Endothelial cell of umbilical vein (primary cell): ENCODE results near the gene PAN3. TPM values are rescaled to one million over a fixed set of nuclear protein-coding genes. Genes with fewer than 3 reads are reported as not detected.

ENCODE experiments used
- BruUV-seq: library from RNA; stranded (reverse); fragments of 400-500 nt; replicated peaks from 2 replicates; lab custom pipeline; 2021; lab: Mats Ljungman, UMichigan
- CTCF ChIA-PET: fragments of 300-600, 350-600 bp; sonication (Branson Sonifier 250); formaldehyde crosslinking; loops from one replicate; lab custom pipeline; 2021; ENCODE audit warnings: antibody characterized with exemption, inconsistent platforms; lab: Charles Lee
- POLR2A ChIA-PET: fragments of 300-600, 350-600 bp; sonication (Branson Sonifier 250); formaldehyde crosslinking; loops from one replicate; lab custom pipeline; 2021; ENCODE audit warnings: antibody characterized with exemption, inconsistent platforms; lab: Charles Lee
- DNase-seq: peaks from one replicate; pipeline ENCODE4 v3.0.0-alpha.2; 2011; ENCODE audit warnings: low read depth, low spot score
- FAIRE-seq: peaks from 2 replicates; lab custom pipeline; 2011; peaks lifted over from hg19 to GRCh38; lab: Jason Lieb, UNC
- H2AFZ ChIP-seq: 2 replicates; pipeline ENCODE4 v1.6.0; 2012; ENCODE audit warnings: low read depth, low read length, control low read depth, inconsistent platforms
- H3K27ac ChIP-seq: 2 replicates; pipeline ENCODE4 v1.5.1; 2011; ENCODE audit warnings: low read depth, mild to moderate bottlenecking, control low read depth, low read length, moderate library complexity; ENCODE audit not compliant: insufficient read depth
- H3K27me3 ChIP-seq, 2 experiments: 2 replicates each; pipeline versions ENCODE4 v1.6.0 to v1.6.1; 2011; ENCODE audit warnings: low read length in 2 of 2, mixed read lengths in 1 of 2; ENCODE audit not compliant: control insufficient read depth in 2 of 2, insufficient read depth in 2 of 2
- H3K36me3 ChIP-seq, 2 experiments: 2 replicates in 1 of 2; 3 replicates in 1 of 2; pipeline ENCODE4 v1.5.1; 2011; ENCODE audit warnings: low read length in 2 of 2, mild to moderate bottlenecking in 1 of 2, moderate library complexity in 1 of 2; ENCODE audit not compliant: control insufficient read depth in 2 of 2, insufficient read depth in 2 of 2; ENCODE audit errors: extremely low read depth in 1 of 2
- H3K4me1 ChIP-seq: 3 replicates; pipeline ENCODE4 v1.5.1; 2011; ENCODE audit warnings: mild to moderate bottlenecking, low read length; ENCODE audit not compliant: control insufficient read depth, insufficient read depth; ENCODE audit errors: extremely low read depth
- H3K4me2 ChIP-seq: 2 replicates; pipeline ENCODE4 v1.6.1; 2011; ENCODE audit warnings: low read length, control low read depth, mixed read lengths; ENCODE audit not compliant: insufficient read depth
- H3K4me3 ChIP-seq, 3 experiments: fragments of 200-600 bp in 1 of 3; sonication (generic), shearing (Covaris generic) in 1 of 3; replicated peaks in 1 of 3; 2 replicates each; pipeline ENCODE4 v1.5.1; 2011 to 2016; ENCODE audit warnings: control low read depth in 3 of 3, low read length in 3 of 3, mild to moderate bottlenecking in 2 of 3, inconsistent platforms in 1 of 3, low read depth in 1 of 3, moderate library complexity in 1 of 3; ENCODE audit not compliant: insufficient read depth in 1 of 3
- H3K79me2 ChIP-seq: 2 replicates; pipeline ENCODE4 v1.6.0; 2012; ENCODE audit warnings: low read length, inconsistent platforms; ENCODE audit not compliant: control insufficient read depth, insufficient read depth
- H3K9ac ChIP-seq: replicated peaks from 2 replicates; pipeline ENCODE3; 2011; ENCODE audit warnings: low read length, control low read depth; ENCODE audit not compliant: insufficient read depth; ENCODE audit errors: extremely low read depth
- H3K9me1 ChIP-seq: replicated peaks from 3 replicates; pipeline ENCODE4 v1.6.0; 2011; ENCODE audit warnings: mild to moderate bottlenecking, low read length; ENCODE audit not compliant: control insufficient read depth, insufficient read depth; ENCODE audit errors: extremely low read depth
- H3K9me3 ChIP-seq: replicated peaks from 2 replicates; pipeline ENCODE4 v1.5.1; 2012; ENCODE audit warnings: low read length, inconsistent platforms; ENCODE audit not compliant: control insufficient read depth, insufficient read depth
- H4K20me1 ChIP-seq: replicated peaks from 2 replicates; pipeline ENCODE3; 2011; ENCODE audit warnings: mild to moderate bottlenecking, low read length; ENCODE audit not compliant: control insufficient read depth, insufficient read depth; ENCODE audit errors: extremely low read depth
- EZH2 ChIP-seq: IDR thresholded peaks from 2 replicates; pipeline ENCODE4 v1.6.1; 2012; ENCODE audit warnings: borderline replicate concordance, low read depth, mild to moderate bottlenecking, moderate library complexity, low read length, inconsistent platforms; ENCODE audit not compliant: severe bottlenecking
- FOS ChIP-seq: IDR thresholded peaks from 2 replicates; pipeline ENCODE4 v1.6.1; 2011; ENCODE audit warnings: mild to moderate bottlenecking, low read length, moderate library complexity, borderline replicate concordance; ENCODE audit not compliant: insufficient read depth
- GATA2 ChIP-seq: IDR thresholded peaks from 2 replicates; pipeline ENCODE4 v1.7.0; 2011; ENCODE audit warnings: low read depth, mild to moderate bottlenecking, moderate library complexity, mixed read lengths, low read length; ENCODE audit not compliant: insufficient read length, insufficient read depth
- JUN ChIP-seq: IDR thresholded peaks from 2 replicates; pipeline ENCODE4 v1.6.1; 2011; ENCODE audit warnings: borderline replicate concordance, low read depth; ENCODE audit not compliant: insufficient read length, insufficient read depth
- MYC ChIP-seq: IDR thresholded peaks from one replicate; pipeline ENCODE4 v1.6.1; 2011; ENCODE audit warnings: mild to moderate bottlenecking, low read depth, low read length
- POLR2A ChIP-seq: IDR thresholded peaks from 2 replicates; pipeline ENCODE4 v1.6.1; 2012; ENCODE audit warnings: low read depth, mild to moderate bottlenecking, control low read depth, low read length
- POLR2AphosphoS5 ChIP-seq: IDR thresholded peaks from 2 replicates; pipeline ENCODE4 v1.6.1; 2012; ENCODE audit warnings: low read depth, mild to moderate bottlenecking, control low read depth, low read length, moderate library complexity; ENCODE audit not compliant: insufficient read depth
- dilution Hi-C: fragments of 300-500 bp; cut with MboI; formaldehyde crosslinking; loops from one replicate; pipeline ENCODE4 v1.15.0; 2019; ENCODE audit warnings: low sequenced_read_pairs; ENCODE audit not compliant: extremely low pct_ligation_motif_present
- intact Hi-C: fragments of 100-400 bp; cut with micrococcal nuclease; formaldehyde crosslinking; loops from one replicate; pipeline ENCODE4 v1.10.0; 2022
- polyA plus RNA-seq, 4 experiments: library from polyadenylated mRNA; depleted of rRNA in 3 of 4; stranded (reverse) in 3 of 4; unstranded in 1 of 4; fragments of >200 nt; gene quantifications; 2 replicates each; pipeline versions ENCODE4 v1.2.1 to v1.2.3, GENCODE V29; 2011 to 2012; ENCODE audit warnings: missing spikeins in 1 of 4
- total RNA-seq: library from RNA; stranded (reverse); gene quantifications from 2 replicates; pipeline ENCODE4 v1.2.3, GENCODE V29; 2021
- TF ChIP-seq, protein P1 (sequence below), 2 donors: IDR thresholded peaks; 1 replicate in 1 of 2; 2 replicates in 1 of 2; pipeline ENCODE4 v1.5.1; 2011; ENCODE audit warnings: low read length in 2 of 2, mild to moderate bottlenecking in 2 of 2, moderate library complexity in 2 of 2, control low read depth in 1 of 2, inconsistent platforms in 1 of 2, low read depth in 1 of 2; ENCODE audit not compliant: insufficient read depth in 1 of 2; ENCODE audit errors: extremely low read depth in 1 of 2
- TF ChIP-seq, protein P2 (sequence below): IDR thresholded peaks from 2 replicates; pipeline ENCODE4 v1.6.1; 2011; ENCODE audit not compliant: insufficient read depth, insufficient read length

Gene PAN3
- total and polyA plus RNA-seq, 2 donors (not counting 3 experiments of a cell fraction or from before 2014, with no cell fraction given): 8.5 to 31.9 TPM

- Histone ChIP-seq H3K36me3 (no peaks in the 10 kb centered on the region), H3K9me1 (no peaks in the 10 kb centered on the region), H3K9ac (no peak overlapping the region), H3K9me3 (no peaks in the 10 kb centered on the region), H3K4me2 (no peak overlapping the region), H3K4me1 (no peaks in the 10 kb centered on the region), H4K20me1 (no peaks in the 10 kb centered on the region), H3K79me2 (no peaks in the 10 kb centered on the region), H3K27me3 (peaks cover 0 to 17% of the 10 kb centered on the region in 2 experiments), H3K4me3 (no peak overlapping the region), H2AFZ (no peak overlapping the region), H3K27ac (no peak overlapping the region)
- dilution Hi-C loops: no loop called here
- FAIRE-seq (no peak), DNase-seq (no peak)
- no peak for TF ChIP-seq FOS
- TF ChIP-seq GATA2: no peak
- TF ChIP-seq EZH2: no peak
- TF ChIP-seq, protein P1, sequence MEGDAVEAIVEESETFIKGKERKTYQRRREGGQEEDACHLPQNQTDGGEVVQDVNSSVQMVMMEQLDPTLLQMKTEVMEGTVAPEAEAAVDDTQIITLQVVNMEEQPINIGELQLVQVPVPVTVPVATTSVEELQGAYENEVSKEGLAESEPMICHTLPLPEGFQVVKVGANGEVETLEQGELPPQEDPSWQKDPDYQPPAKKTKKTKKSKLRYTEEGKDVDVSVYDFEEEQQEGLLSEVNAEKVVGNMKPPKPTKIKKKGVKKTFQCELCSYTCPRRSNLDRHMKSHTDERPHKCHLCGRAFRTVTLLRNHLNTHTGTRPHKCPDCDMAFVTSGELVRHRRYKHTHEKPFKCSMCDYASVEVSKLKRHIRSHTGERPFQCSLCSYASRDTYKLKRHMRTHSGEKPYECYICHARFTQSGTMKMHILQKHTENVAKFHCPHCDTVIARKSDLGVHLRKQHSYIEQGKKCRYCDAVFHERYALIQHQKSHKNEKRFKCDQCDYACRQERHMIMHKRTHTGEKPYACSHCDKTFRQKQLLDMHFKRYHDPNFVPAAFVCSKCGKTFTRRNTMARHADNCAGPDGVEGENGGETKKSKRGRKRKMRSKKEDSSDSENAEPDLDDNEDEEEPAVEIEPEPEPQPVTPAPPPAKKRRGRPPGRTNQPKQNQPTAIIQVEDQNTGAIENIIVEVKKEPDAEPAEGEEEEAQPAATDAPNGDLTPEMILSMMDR (IDR thresholded peaks at IDR 0.05; ENCODE audit: extremely low read depth in 1 of 2, insufficient read depth in 1 of 2, low read depth in 1 of 2, low read length in 2 of 2): no peak
- TF ChIP-seq, protein P2, sequence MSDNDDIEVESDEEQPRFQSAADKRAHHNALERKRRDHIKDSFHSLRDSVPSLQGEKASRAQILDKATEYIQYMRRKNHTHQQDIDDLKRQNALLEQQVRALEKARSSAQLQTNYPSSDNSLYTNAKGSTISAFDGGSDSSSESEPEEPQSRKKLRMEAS: no peak
- no peak for TF ChIP-seq POLR2AphosphoS5
- no peak for TF ChIP-seq MYC
- no peak for TF ChIP-seq JUN
- no peak for TF ChIP-seq POLR2A
- CTCF ChIA-PET: interaction anchor here (0.5 to 1.0 kb wide), 2 partner anchors 8 to 50 kb away, joined by 3 read pairs; no protein-coding TSS in a partner anchor
- POLR2A ChIA-PET: no interaction called here
- no TSS peak for BruUV-seq
- intact Hi-C loops: no loop called here
Measured at GRCh38 chr13:28110414-28110813, 27.9 kb upstream of the PAN3 start.
